HepG2 (cell line): ENCODE results near the gene PIGZ. TPM values are rescaled to one million over a fixed set of nuclear protein-coding genes. Genes with fewer than 3 reads are reported as not detected.

Experiments
- ATF2 ChIP-seq: sonication (generic); formaldehyde crosslinking; IDR thresholded peaks from 2 replicates; pipeline ENCODE4 v1.4.0; 2020; ENCODE audit warnings: missing genetic modification reagents
- BRF2 ChIP-seq: sonication (generic); formaldehyde crosslinking; IDR thresholded peaks from 2 replicates; pipeline ENCODE4 v1.8.1; 2022; ENCODE audit warnings: mild to moderate bottlenecking, missing genetic modification reagents
- DPF2 ChIP-seq: sonication (generic); formaldehyde crosslinking; IDR thresholded peaks from 2 replicates; pipeline ENCODE4 v1.4.0; 2020; ENCODE audit warnings: mild to moderate bottlenecking, low read depth, missing genetic modification reagents, borderline replicate concordance
- HOXD1 ChIP-seq: sonication (generic); formaldehyde crosslinking; IDR thresholded peaks from 2 replicates; pipeline ENCODE4 v1.5.0; 2020; ENCODE audit warnings: missing genetic modification reagents
- IRF1 ChIP-seq: sonication (generic); formaldehyde crosslinking; IDR thresholded peaks from 2 replicates; pipeline ENCODE4 v1.4.0; 2020; ENCODE audit warnings: low read depth, mild to moderate bottlenecking, missing genetic modification reagents
- KMT2A ChIP-seq: sonication (generic); formaldehyde crosslinking; IDR thresholded peaks from 2 replicates; pipeline ENCODE4 v1.4.0; 2020; ENCODE audit warnings: missing genetic modification reagents
- MAFK ChIP-seq, 2 experiments: IDR thresholded peaks in 1 of 2; conservative IDR thresholded peaks in 1 of 2; 2 replicates each; pipeline ENCODE4 v1.6.1; 2011; ENCODE audit warnings: improper control_type of control experiment in 2 of 2, low read length in 2 of 2
- PCBP2 ChIP-seq: fragments of 200-400 bp; formaldehyde crosslinking; optimal IDR thresholded peaks from 2 replicates; pipeline ENCODE3; 2018; ENCODE audit warnings: low read length, low read depth; ENCODE audit not compliant: poor library complexity, severe bottlenecking
- PHF5A ChIP-seq: IDR thresholded peaks from one replicate; pipeline ENCODE4 v1.6.1; 2018; ENCODE audit warnings: low read depth, missing genetic modification reagents; ENCODE audit not compliant: unreplicated experiment
- PRPF4 ChIP-seq: fragments of 200-400 bp; formaldehyde crosslinking; IDR thresholded peaks from 2 replicates; pipeline ENCODE4 v1.6.1; 2016; ENCODE audit warnings: low read length, low read depth; ENCODE audit not compliant: poor library complexity, severe bottlenecking
- REPIN1 ChIP-seq: sonication (generic); formaldehyde crosslinking; IDR thresholded peaks from 2 replicates; pipeline ENCODE4 v1.8.0; 2022; ENCODE audit warnings: missing genetic modification reagents, low read depth, mild to moderate bottlenecking, borderline replicate concordance
- TMF1 ChIP-seq: sonication (generic); formaldehyde crosslinking; IDR thresholded peaks from 2 replicates; pipeline ENCODE4 v1.8.1; 2022; ENCODE audit warnings: low read depth, missing genetic modification reagents
- TOE1 ChIP-seq: sonication (generic); formaldehyde crosslinking; IDR thresholded peaks from 2 replicates; pipeline ENCODE4 v1.4.0; 2020; ENCODE audit warnings: mild to moderate bottlenecking, missing genetic modification reagents
- TRIM22 ChIP-seq: fragments of 450-650 bp; IDR thresholded peaks from 2 replicates; pipeline ENCODE4 v1.6.1; 2017
- ZBTB49 ChIP-seq: sonication (generic); formaldehyde crosslinking; IDR thresholded peaks from 2 replicates; pipeline ENCODE4 v1.4.0; 2020; ENCODE audit warnings: missing genetic modification reagents, borderline replicate concordance
- ZFAT ChIP-seq: sonication (generic); formaldehyde crosslinking; conservative IDR thresholded peaks from 2 replicates; pipeline ENCODE4 v1.8.1; 2023; ENCODE audit warnings: missing genetic modification reagents, inconsistent platforms
- ZNF253 ChIP-seq: sonication (generic); formaldehyde crosslinking; IDR thresholded peaks from 2 replicates; pipeline ENCODE4 v1.8.0; 2022; ENCODE audit warnings: mild to moderate bottlenecking, missing genetic modification reagents, borderline replicate concordance
- ZNF383 ChIP-seq: sonication (generic); formaldehyde crosslinking; IDR thresholded peaks from 2 replicates; pipeline ENCODE4 v1.4.0; 2020; ENCODE audit warnings: missing genetic modification reagents, mild to moderate bottlenecking, borderline replicate concordance
- ZNF44 ChIP-seq: sonication (generic); formaldehyde crosslinking; IDR thresholded peaks from 2 replicates; pipeline ENCODE4 v1.5.1; 2020; ENCODE audit warnings: mild to moderate bottlenecking, missing genetic modification reagents
- ZNF484 ChIP-seq: sonication (generic); formaldehyde crosslinking; IDR thresholded peaks from 2 replicates; pipeline ENCODE4 v1.5.1; 2020; ENCODE audit warnings: mild to moderate bottlenecking, low read depth, missing genetic modification reagents, borderline replicate concordance
- ZNF510 ChIP-seq: sonication (generic); formaldehyde crosslinking; IDR thresholded peaks from 2 replicates; pipeline ENCODE4 v1.4.0; 2020; ENCODE audit warnings: low read depth, mild to moderate bottlenecking, missing genetic modification reagents
- ZNF547 ChIP-seq: sonication (generic); formaldehyde crosslinking; IDR thresholded peaks from 2 replicates; pipeline ENCODE4 v1.5.1; 2020; ENCODE audit warnings: mild to moderate bottlenecking, missing genetic modification reagents
- polyA plus RNA-seq, 8 experiments: library from polyadenylated mRNA; depleted of rRNA in 3 of 8; stranded (reverse) in 7 of 8; unstranded in 1 of 8; fragments of >200 nt; fragmentation: Illumina TruSeq in 4 of 8; extraction: Trizol in 4 of 8; gene quantifications; 2 replicates each; pipeline versions ENCODE4 v1.2.1 to v1.2.3, GENCODE V29; 2011 to 2016; ENCODE audit warnings: low read depth in 4 of 8, missing spikeins in 1 of 8, mixed read lengths in 1 of 8; ENCODE audit not compliant: insufficient read depth in 1 of 8
- total RNA-seq, 5 experiments: library from RNA; depleted of rRNA; stranded (reverse); fragments of >200 nt; fragmentation: Illumina TruSeq; extraction: Trizol; gene quantifications; 2 replicates each; pipeline ENCODE4 v1.2.3, GENCODE V29; 2016; ENCODE audit warnings: low read depth in 1 of 5

Gene PIGZ
- total and polyA plus RNA-seq, 2 of the 13 experiments (the other 11 are each of a cell fraction or from before 2014, with no cell fraction given), result 4.7 to 60.5 TPM

GRCh38 chr3:196942226-196942914 lies 26.3 kb downstream of the PIGZ start, which contains the start of gene NCBP2 (continued):
- TF ChIP-seq ZNF383 (CRISPR knock-in tag), result no peak
- TF ChIP-seq IRF1 (CRISPR knock-in tag), result no peak
- peak; percentile 86 for TF ChIP-seq BRF2 (CRISPR knock-in tag)
- TF ChIP-seq ZNF253 (CRISPR knock-in tag), result no peak
- TF ChIP-seq DPF2, result no peak
- 0 out of 2 replicates have a peak, but pooled peaks have one; percentile 12 for TF ChIP-seq ZNF44 (CRISPR knock-in tag)
- TF ChIP-seq HOXD1, result 0 out of 2 replicates have a peak, but pooled peaks have one; percentile 54
- TF ChIP-seq ZFAT, result no peak; the same call in 1 of the 2 replicates
- TF ChIP-seq KMT2A (CRISPR knock-in tag), result peak; percentile 97
- TF ChIP-seq ZNF547 (CRISPR knock-in tag), result peak; percentile 94
- TF ChIP-seq ZNF484 (CRISPR knock-in tag), result no peak
- TF ChIP-seq TMF1, result peak; percentile 81; the same call in 1 of the 2 replicates
- TF ChIP-seq REPIN1 (CRISPR knock-in tag), result peak; percentile 95
- TF ChIP-seq PCBP2, result no peak
- no peak for TF ChIP-seq MAFK (conservative IDR thresholded peaks at IDR 0.05 in 1 of 2, IDR thresholded peaks at IDR 0.05 in 1 of 2; ENCODE audit: low read length in 2 of 2)
- peak; percentile 76; the same call in 1 of the 2 replicates for TF ChIP-seq ATF2 (CRISPR knock-in tag)
- 0 out of 2 replicates have a peak, but pooled peaks have one; percentile 58 for TF ChIP-seq ZNF510 (CRISPR knock-in tag)
- TF ChIP-seq ZBTB49, result no peak
- peak; percentile 37; the same call in 1 of the 2 replicates for TF ChIP-seq TOE1
- peak; percentile 83 for TF ChIP-seq PHF5A (CRISPR knock-in tag)
- TF ChIP-seq PRPF4, result no peak
- TF ChIP-seq TRIM22, result no peak
